HG02852 (cell line): ENCODE results near the gene PLCH1.
"Not testable (repeated sequence)": the region's sequence is repeated elsewhere in the genome, so short reads cannot be mapped to it uniquely, and the experiment has no call there.

Experiments used
- ATAC-seq: cut with Tn5 transposase; IDR thresholded peaks from one replicate; pipeline ENCODE4 v1.9.1; 2021; ENCODE audit warnings: mild to moderate bottlenecking, moderate library complexity; ENCODE audit not compliant: unreplicated experiment

Gene PLCH1

GRCh38 chr3:155651489-155652218 is 93.2 kb downstream of the PLCH1 start:
- ATAC-seq: no peak

- ATAC-seq: no peak
Observed at GRCh38 chr3:155648013-155648591, 96.8 kb downstream of the PLCH1 start.

GRCh38 chr3:155647206-155647605 is 97.7 kb downstream of the PLCH1 start:
- no peak for ATAC-seq

DNA sequence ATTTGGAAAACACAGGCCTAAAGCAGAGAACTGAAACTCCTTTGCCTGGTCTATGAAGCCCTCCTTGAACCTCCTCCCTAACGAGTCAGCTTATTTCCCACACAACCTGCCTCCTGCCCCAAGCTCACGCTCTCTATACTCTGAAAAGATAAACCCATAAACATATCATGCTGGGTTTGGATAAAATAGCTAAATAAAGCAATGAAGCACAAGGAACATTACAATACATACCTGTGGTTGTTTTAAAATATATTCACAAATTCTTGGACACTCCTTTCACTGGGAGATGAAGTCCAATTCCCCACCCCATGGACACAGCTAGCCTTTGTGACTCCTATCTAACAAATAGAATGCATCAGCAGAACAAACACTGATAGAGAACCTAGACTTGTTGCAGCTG is 98.2 kb downstream of the PLCH1 start:
- ATAC-seq: no peak

DNA sequence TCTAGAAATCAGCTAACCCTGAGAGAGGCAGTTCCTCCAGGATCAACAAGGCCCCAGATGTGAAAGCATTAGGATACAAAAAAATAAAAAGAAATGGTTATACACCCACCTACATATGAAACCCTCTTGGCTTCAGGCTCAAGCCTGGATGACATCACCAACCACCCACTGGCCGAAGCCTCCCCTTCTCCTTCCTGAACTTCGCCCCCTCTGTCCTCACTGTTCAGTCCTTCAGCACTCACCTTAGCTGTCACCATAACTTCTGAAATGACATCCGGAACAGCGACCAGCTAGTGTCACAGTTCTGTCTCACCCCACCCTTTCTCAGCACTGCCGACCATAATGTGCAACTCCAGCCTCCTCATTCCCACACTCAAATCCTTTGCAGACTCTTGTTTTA is 98.7 kb downstream of the PLCH1 start:
- ATAC-seq: no peak

DNA sequence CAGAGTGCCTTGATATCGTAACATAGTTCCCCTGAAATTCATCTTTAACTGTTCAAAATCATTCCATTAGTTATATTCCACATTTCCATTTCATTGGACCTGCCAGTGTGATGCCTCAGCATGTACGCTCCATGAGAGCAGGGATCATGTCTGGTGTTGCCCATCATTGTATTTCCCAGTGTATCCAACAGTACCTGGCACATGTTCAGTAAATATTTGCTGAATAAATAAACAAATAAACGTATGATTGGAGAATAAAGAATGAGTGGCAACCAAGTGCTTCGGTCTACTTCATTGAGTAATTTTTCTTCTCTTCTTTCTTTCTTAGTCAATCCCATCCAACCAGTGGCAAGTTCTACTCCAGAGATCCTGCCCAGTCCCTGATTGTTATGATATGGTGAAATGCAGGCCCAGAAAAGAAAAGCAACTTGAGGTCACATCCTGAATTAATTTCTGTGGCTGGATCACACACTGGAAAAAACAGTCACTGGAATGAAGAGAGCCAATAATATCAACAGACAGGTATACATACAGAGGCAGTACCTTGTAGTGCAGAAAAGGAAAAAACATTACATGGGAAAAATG is 101.2 kb downstream of the PLCH1 start:
- no peak for ATAC-seq

GRCh38 chr3:155641956-155642355 is 102.9 kb downstream of the PLCH1 start:
- no peak for ATAC-seq

DNA sequence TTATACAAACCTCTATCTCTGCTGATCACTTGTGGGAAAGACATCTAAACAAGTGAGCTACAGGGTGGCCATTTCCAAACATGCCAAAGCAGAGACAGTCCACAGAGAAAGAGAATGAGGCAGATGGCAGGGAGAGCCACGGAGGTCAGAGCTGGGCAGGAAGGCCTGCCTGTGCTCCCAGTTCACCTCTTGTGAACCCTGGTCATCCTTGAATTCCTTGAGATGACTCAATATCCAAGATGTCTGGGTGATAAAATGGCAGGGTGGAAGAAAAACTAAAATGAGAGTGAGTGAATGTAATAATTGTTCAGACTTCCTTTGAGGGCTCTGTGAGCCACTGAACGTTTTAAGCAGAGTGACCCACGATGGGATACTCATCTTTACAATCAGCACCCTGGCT is 104.8 kb downstream of the PLCH1 start:
- no peak for ATAC-seq

DNA sequence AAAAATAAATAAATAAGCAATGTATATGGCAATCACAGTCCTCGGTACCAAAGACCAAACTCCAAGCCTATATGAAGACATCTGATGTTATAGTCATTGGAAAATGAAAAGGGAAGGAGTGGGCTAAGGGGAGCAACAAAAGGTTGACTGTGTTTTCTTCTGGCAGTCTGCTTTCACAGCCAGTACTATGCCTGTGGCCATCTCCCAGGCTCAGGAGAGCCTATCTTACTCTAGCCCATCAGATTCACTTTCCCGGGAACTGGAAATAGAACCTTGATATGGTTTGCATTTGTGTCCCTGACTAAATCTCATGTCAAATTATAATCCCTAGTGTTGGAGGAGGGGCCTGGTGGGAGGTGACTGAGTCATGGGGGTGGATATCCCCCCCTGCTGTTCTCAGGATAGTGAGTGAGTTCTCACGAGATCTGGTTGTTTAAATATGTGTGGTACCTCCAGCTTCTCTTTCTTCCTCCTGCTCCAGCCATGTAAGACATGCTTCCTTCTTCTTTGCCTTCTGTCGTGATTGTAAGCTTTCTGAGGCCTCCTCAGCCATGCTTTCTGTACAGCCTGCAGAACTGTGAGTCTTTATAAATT is 105.3 kb downstream of the PLCH1 start:
- no peak for ATAC-seq

- not testable (repeated sequence) for ATAC-seq
Observed at GRCh38 chr3:155638461-155638860, 106.4 kb downstream of the PLCH1 start.

DNA sequence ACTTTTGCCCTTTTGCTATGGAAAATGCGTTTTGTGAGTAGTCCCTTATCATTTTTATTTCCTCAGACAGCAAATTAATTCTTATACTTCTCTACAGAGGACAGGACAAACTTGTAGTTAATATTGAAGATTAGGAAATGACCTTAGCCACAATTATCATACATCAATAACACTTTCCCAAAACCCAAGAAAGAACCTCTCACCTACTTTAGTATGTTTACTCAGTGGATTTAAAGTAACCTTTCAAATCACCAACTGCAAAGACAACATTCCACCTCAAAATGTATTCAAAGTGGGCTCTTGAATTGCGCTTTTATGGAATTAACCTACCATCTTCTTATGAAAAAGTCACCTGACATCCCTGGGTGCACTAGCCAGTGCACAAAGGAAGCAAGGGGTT is 107.3 kb downstream of the PLCH1 start:
- no peak for ATAC-seq

DNA sequence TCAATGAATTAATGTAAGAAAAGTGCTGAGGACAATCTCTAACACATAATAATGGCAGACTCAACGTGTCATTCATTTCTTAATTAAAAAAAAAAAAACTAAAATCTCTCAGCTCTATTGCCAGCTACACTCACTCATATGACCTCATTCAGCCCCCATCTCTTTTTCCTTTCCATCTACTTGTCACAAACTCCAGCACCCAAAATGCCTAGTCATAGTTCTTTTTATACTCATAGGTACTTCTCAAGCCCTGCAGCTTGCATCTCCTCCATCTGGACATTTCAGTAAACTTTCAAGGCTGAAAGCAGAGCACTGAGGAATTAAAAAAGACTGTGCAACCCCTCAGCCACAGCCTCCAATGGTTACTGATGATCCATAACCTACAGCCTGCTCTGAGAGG is 109.8 kb downstream of the PLCH1 start:
- ATAC-seq: no peak

DNA sequence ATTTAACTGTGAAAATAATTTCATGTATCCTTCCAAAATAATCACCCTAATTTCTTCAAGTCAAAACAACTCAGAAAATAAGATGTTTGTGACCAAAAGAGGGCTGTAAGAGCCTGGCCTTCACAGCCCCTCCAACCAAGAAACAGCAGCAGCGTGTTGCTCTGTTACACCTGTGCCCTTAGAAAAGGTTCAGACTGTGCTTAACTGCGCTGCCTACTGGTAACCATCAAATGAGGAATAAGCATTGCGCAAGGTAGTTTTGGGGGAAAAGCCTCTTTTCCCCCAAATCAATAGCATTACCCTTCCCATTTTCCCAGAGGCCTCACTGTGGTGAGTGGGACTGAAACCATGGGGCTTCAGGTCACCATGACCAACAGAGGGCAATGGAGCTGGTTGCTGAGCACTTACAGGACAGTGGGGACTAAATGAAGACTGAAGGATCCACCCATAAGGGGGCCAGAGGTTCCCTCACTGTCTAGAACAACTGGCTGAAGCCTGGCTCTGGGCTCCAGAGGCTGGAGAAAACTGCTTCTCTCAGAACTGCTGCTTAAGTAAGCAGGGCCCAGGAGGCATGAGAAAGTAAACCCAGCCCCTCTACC is 110.7 kb downstream of the PLCH1 start:
- ATAC-seq: no peak

- ATAC-seq: no peak
Observed at GRCh38 chr3:155631323-155632019, 113.4 kb downstream of the PLCH1 start.

DNA sequence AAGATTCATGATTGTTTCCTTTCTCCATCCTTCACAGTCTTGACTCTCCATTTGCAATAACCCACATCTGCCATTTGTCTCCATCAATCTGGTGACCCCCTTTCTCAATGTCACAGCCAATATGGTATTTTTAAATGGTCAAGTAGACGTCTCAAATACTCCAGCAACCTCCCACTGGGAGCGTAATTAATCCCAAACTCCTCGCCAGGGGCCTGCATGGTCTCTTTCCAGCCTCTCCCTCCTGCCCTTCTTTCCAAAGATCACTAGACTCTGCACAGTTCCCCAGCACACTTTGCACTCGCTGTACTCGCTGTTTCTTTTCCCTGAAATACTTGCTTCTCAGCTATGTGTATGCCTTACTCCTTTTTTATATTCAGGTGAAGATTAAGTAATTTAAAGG is 115.3 kb downstream of the PLCH1 start:
- no peak for ATAC-seq

- ATAC-seq: no peak
Observed at GRCh38 chr3:155629056-155629455, 115.8 kb downstream of the PLCH1 start.

- not testable (repeated sequence) for ATAC-seq
Observed at GRCh38 chr3:155622647-155623046, 122.2 kb downstream of the PLCH1 start.

GRCh38 chr3:155620552-155620951 is 124.3 kb downstream of the PLCH1 start:
- ATAC-seq: not testable (repeated sequence)

DNA sequence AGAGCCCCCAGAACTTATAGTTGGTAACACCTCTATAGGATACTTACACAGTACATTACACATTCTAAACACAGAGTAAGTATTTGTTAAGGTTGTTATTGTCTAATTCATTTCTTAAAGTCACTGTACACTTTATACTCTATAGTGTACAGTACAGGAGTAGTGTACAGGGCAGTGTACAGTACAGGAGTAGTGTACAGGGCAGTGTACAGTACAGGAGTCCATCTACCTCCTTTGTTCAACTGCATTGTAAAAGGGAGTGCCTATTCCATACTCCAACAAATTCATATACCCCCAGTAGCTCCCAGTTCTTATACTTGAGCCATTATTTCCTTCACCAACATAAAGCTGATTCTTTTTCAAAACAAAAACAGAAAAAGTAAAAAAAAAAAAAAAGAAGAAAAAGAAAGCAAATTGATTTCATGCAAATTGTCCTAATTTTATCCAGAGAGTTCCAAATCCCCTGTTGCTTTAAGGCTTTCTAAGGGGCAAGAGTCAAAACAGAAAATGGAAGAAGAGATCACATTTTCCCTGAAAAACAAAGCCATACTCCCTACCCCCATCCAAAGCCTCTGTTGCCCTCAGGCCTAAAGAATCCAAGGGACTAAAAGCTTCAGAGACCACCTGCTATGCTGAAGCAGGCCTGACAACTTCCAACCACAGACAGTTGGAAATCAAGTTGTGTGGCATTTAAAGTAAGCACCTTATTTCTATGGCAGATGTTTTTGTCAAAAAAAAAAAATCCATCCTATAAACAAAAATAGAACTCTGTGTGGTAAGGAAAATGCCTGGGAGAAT is 125.6 kb downstream of the PLCH1 start:
- ATAC-seq: no peak

DNA sequence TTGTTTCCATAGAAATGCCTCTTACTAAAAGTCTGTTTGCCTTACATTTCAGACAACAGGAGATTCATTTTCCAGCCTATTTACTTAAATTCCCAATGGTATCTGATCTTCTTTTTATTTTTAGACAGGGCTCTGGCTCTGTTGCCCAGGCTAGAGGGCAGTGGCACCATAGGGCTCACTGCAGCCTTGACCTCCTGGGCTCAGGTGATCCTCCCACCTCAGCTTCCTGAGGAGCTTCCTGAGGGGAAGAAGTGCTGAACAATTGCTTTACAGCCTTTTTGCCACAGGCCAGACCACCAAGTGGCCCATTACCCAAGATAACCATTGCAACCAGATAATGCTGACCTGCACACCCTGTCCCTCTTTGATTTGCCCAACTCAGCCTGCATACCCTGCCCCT is 126.3 kb downstream of the PLCH1 start:
- ATAC-seq: no peak
